D721Med (cell line): ENCODE measurements around the gene TBC1D22A.

Source experiments
- DNase-seq: peaks from one replicate; pipeline ENCODE4 v3.0.0; 2011; ENCODE audit warnings: low spot score; ENCODE audit not compliant: insufficient read length
- FAIRE-seq: peaks from 2 replicates; lab custom pipeline; 2011; peaks lifted over from hg19 to GRCh38; lab: Jason Lieb, UNC
- CTCF ChIP-seq: IDR thresholded peaks from 2 replicates; pipeline ENCODE4 v1.5.1; 2012; ENCODE audit warnings: mild to moderate bottlenecking, control low read depth; ENCODE audit not compliant: insufficient read depth; ENCODE audit errors: missing control alignments

TBC1D22A gene

DNA sequence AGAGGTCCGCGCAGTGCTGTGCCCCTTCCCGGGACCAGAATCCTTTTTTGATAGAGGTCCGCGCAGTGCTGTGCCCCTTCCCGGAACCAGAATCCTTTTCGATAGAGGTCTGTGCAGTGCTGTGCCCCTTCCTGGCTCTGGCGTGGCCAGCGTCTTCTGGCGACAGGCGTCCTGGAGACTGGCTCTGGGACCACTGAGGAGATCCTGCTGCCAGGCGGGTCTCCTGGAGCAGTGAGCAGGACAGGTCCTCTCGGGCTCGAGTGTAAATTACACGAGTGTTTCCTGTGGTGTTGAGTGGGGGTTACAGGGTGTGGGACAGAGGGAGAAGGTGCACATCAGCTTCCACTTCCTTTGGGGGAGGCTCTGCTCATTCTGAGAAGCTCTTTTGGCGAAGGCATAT, 98.1 kb downstream of the TBC1D22A start:
- no peak for FAIRE-seq
- DNase-seq, result no peak
- TF ChIP-seq CTCF, result no peak

DNA sequence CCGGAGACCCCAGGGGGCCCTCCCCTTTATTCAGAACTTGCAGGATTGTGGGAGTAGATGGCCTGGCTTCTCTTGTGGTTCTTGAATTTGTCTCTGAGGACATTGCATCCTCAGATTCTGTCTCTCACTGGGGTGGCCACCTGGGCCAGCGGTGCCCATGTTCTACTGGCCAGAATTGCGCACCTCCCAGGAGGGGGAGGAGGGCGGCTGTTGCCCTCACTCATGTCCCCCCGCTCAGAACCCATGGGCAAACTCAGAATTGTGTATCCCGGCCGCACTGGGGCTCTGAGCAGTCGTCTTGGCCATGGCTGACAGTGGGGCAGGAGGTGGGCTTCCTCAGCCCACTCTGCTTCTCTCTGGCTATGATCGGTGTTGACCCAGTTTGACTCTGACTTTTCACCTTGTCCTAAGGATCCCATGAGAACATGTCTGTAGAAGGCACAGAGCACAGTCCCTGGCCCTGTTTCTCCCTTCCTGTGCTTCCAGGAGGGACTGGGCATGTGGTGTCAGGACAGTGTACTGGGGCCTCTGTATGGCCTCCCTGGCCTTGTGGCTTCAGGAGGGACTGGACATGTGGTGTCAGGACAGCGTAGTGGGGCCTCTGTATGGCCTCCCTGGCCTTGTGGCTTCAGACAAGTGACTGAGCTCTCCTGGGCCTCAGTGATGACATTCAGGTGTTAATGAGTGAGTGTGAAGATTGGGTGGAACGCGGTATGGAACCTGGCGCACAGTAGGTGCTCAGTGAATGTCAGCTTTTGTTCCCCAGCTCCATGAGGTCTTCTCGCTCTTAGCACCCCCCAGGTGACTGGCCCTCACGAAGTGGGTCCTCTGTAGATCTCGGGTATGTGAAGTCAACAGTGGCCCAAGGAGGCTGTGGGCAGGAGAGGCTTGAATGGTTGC, 99.3 kb downstream of the TBC1D22A start:
- DNase-seq (no peak), FAIRE-seq (no peak)
- TF ChIP-seq CTCF, result no peak

DNA sequence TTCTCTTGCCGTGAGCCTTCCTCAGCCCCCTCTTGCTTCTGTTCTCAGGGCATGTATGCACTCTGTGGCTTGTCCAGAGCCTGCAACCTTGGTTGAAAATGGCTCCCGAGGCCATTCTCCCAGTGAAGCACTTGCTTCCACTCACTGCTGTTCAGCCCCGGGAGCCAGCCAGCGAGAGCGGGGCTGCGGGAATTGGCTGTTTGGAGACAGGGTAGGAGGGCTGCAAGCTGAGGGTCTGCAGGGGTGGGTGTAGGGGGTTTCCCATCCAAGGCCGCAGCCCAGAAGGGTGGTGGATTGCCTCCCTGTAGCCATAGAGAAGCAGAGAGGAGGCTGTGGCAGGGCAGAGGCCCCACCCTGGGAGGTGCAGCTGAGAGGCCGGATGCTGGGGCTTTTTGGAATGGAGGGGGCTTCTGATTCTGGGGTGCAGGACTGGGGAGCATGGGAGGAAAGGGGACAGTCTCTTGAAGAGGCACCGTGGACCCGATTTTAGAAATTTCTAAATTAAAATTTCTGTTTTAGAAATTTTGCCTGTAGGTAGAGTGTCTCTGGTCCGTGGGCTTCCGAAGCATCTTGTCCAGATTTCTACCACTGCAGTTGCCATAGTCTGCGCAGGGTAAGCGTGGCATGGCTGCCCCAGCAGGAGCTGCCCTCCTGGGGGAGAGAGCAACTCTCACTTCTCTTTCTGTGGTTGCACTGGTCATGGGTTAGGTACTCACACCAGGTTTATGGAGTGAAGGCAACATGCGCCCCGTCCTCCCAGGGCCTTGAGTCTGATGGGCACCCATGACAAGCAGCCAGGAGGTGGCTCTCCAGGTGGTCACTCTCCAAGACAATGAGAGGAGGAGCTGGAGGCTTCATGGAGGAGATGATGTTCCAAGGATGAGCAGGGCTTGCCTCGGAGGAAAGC, 100.2 kb downstream of the TBC1D22A start:
- no peak for DNase-seq
- FAIRE-seq, result no peak
- no peak for TF ChIP-seq CTCF

DNA sequence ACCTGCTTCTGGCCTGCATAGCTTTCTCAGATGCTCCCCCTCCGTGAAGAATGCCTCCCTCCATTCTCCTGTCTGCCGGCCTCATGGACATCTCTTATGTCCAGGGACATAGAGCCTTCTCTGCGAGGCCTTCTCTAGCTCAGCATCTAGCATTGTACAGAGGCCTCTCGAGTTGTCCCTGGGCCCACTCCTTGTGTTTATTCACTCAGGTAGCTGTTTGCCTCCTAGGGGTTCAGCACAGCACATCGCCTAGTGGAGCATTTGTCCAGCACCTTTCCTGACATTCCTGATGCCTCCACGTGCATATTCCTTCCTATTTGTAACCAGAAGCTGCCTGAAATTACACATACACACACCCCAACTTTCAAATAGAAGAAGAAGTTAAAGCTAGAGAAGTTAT, 101.3 kb downstream of the TBC1D22A start:
- DNase-seq (no peak), FAIRE-seq (no peak)
- no peak for TF ChIP-seq CTCF

DNA sequence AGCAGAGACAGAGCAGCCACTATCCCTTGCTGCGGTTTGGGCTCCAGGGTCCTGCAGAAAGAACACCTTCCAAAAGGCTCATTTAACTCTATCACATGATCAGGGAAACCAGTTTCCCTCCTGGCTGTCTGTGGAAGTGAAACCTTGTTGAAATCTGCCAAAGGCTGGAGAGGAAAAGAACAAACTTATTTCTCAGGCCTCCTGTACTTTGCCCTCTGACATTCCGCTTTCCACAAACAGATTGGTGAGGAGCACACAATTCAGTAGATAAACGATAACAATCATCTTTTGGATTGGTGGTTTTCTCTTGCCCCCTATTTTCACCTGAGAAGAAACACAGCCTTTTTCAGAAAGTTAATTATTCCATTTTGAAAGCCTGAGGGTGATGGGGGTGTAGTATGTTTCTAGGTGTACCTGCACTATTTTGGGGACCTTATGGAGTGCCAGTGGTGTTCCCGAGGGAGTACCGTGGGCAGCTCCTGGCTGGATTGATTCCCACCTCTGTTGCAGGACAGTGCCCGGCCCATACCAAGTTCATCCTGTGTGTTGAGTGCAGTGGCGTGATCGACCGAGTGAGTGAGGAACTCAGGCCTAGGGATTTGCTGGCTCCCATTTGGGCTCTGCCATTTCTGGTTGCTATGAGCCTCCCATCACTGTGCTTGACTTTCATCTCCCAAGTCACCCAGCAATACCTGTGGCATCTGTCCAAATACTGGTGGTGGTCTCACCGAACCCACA, 102.0 kb downstream of the TBC1D22A start:
- FAIRE-seq (no peak), DNase-seq (no peak)
- TF ChIP-seq CTCF, result no peak

GRCh38 chr22:46865052-46865434, 102.6 kb downstream of the TBC1D22A start:
- no peak for DNase-seq
- FAIRE-seq, result no peak
- TF ChIP-seq CTCF, result no peak
